GM12872 (cell line): ENCODE results near the gene MAP2K4.

Source experiments
- CTCF ChIP-seq: IDR thresholded peaks from 3 replicates; pipeline ENCODE4 v1.5.1; 2011; ENCODE audit warnings: low read depth, mild to moderate bottlenecking, low read length, moderate library complexity; ENCODE audit not compliant: insufficient read depth

Gene MAP2K4

GRCh38 chr17:12128946-12129345 lies 108.3 kb downstream of the MAP2K4 start:
- TF ChIP-seq CTCF = no peak

GRCh38 chr17:12133183-12133582 lies 112.5 kb downstream of the MAP2K4 start:
- no peak for TF ChIP-seq CTCF

GRCh38 chr17:12134101-12134500 lies 113.4 kb downstream of the MAP2K4 start:
- no peak for TF ChIP-seq CTCF

- no peak for TF ChIP-seq CTCF
Observed at GRCh38 chr17:12134587-12134986, 113.9 kb downstream of the MAP2K4 start.

- no peak for TF ChIP-seq CTCF
Observed at GRCh38 chr17:12136243-12136642, 115.6 kb downstream of the MAP2K4 start.

- TF ChIP-seq CTCF = no peak
Observed at GRCh38 chr17:12136646-12137045, 116.0 kb downstream of the MAP2K4 start.

- no peak for TF ChIP-seq CTCF
Observed at GRCh38 chr17:12137859-12138258, 117.2 kb downstream of the MAP2K4 start.

- TF ChIP-seq CTCF = no peak
Observed at GRCh38 chr17:12140685-12141084, 120.0 kb downstream of the MAP2K4 start.
